GM12878 (cell line): ENCODE data around the gene CRYGC. TPM values are rescaled to one million over a fixed set of nuclear protein-coding genes. Genes with fewer than 3 reads are reported as not detected.

Experiments used
- ATAC-seq: fragments of 200-7000 bp; cut with Tn5 transposase; 3 replicates; pipeline ENCODE4 v1.9.1; 2020; ENCODE audit warnings: mild to moderate bottlenecking, moderate library complexity
- BruUV-seq: library from RNA; stranded (reverse); fragments of 400-500 nt; replicated peaks from 2 replicates; lab custom pipeline; 2021; lab: Mats Ljungman, UMichigan
- CTCF ChIA-PET: fragments of 300-600 bp; sonication (Branson Sonifier 250); formaldehyde crosslinking; extraction: SDS; loops from one replicate; lab custom pipeline; 2021; ENCODE audit warnings: inconsistent platforms; lab: Yijun Ruan, JAX
- POLR2A ChIA-PET: fragments of 350-600 bp; formaldehyde crosslinking; extraction: SDS; loops from one replicate; lab custom pipeline; 2021; ENCODE audit warnings: inconsistent platforms; lab: Charles Lee
- RAD21 ChIA-PET: fragments of 300-600 bp; sonication (Branson Sonifier 250); formaldehyde crosslinking; loops from one replicate; lab custom pipeline; 2023; ENCODE audit warnings: antibody characterized with exemption; ENCODE audit not compliant: unreplicated experiment; lab: Charles Lee
- SMC1A ChIA-PET: fragments of 300-600 bp; sonication (Branson Sonifier 250); formaldehyde crosslinking; loops from one replicate; lab custom pipeline; 2023; ENCODE audit not compliant: unreplicated experiment, uncharacterized antibody; lab: Charles Lee
- DNase-seq: peaks from one replicate; pipeline ENCODE4 v3.0.0-alpha.2; 2011; ENCODE audit warnings: low read depth, low spot score
- FAIRE-seq: peaks from 3 replicates; lab custom pipeline; 2011; peaks lifted over from hg19 to GRCh38; lab: Jason Lieb, UNC
- H2AFZ ChIP-seq: 2 replicates; pipeline ENCODE4 v1.6.0; 2011; ENCODE audit warnings: low read depth, low read length, control low read depth; ENCODE audit not compliant: control insufficient read depth
- H3K27ac ChIP-seq: 2 replicates; pipeline ENCODE4 v1.5.1; 2011; ENCODE audit warnings: control low read depth; ENCODE audit not compliant: control insufficient read depth, insufficient read depth
- H3K27me3 ChIP-seq, 2 experiments: replicated peaks in 1 of 2; 2 replicates each; pipeline versions ENCODE4 v1.6.0 to v1.6.1; 2011; ENCODE audit warnings: low read length in 1 of 2; ENCODE audit not compliant: control insufficient read depth in 2 of 2, insufficient read depth in 2 of 2
- H3K36me3 ChIP-seq, 2 experiments: 2 replicates each; pipeline ENCODE4 v1.5.1; 2011; ENCODE audit warnings: low read length in 1 of 2; ENCODE audit not compliant: control insufficient read depth in 2 of 2, insufficient read depth in 2 of 2
- H3K4me1 ChIP-seq: 2 replicates; pipeline ENCODE4 v1.6.1; 2011; ENCODE audit warnings: mild to moderate bottlenecking, low read length, moderate library complexity, mixed read lengths; ENCODE audit not compliant: control insufficient read depth, insufficient read depth
- H3K4me2 ChIP-seq: 2 replicates; pipeline ENCODE4 v1.6.0; 2011; ENCODE audit warnings: control low read depth; ENCODE audit not compliant: control insufficient read depth, insufficient read depth
- H3K4me3 ChIP-seq: fragments of 200-600 bp; sonication (generic); 2 replicates; pipeline ENCODE4 v1.5.1; 2016
- H3K79me2 ChIP-seq: 2 replicates; pipeline ENCODE4 v1.6.0; 2011; ENCODE audit warnings: low read length; ENCODE audit not compliant: control insufficient read depth, insufficient read depth
- H3K9ac ChIP-seq: 2 replicates; pipeline ENCODE4 v1.8.0; 2011; ENCODE audit warnings: low read length, control low read depth, mixed read lengths; ENCODE audit not compliant: control insufficient read depth, insufficient read depth
- H3K9me3 ChIP-seq: replicated peaks from 3 replicates; pipeline ENCODE4 v1.5.1; 2011; ENCODE audit warnings: mild to moderate bottlenecking, low read length; ENCODE audit not compliant: control insufficient read depth, insufficient read depth
- H4K20me1 ChIP-seq: 2 replicates; pipeline ENCODE4 v1.6.0; 2011; ENCODE audit not compliant: control insufficient read depth, insufficient read depth
- EGR1 ChIP-seq, 2 experiments: IDR thresholded peaks; 1 replicate in 1 of 2; 2 replicates in 1 of 2; pipeline ENCODE4 v1.6.1; 2011 to 2012; ENCODE audit warnings: low read depth in 2 of 2, low read length in 2 of 2, borderline replicate concordance in 1 of 2, mild to moderate bottlenecking in 1 of 2, moderate library complexity in 1 of 2
- ETV6 ChIP-seq, 2 experiments: fragments of 450-650 bp in 1 of 2; IDR thresholded peaks in 1 of 2; conservative IDR thresholded peaks in 1 of 2; 2 replicates each; pipeline ENCODE4 v1.6.1; 2014; ENCODE audit warnings: antibody characterized with exemption in 1 of 2, borderline replicate concordance in 1 of 2, low read depth in 1 of 2, mild to moderate bottlenecking in 1 of 2, moderate library complexity in 1 of 2
- LARP7 ChIP-seq: fragments of 450-650 bp; IDR thresholded peaks from 2 replicates; pipeline ENCODE4 v1.6.1; 2017; ENCODE audit warnings: mild to moderate bottlenecking
- MTA3 ChIP-seq: IDR thresholded peaks from 2 replicates; pipeline ENCODE4 v1.6.1; 2012; ENCODE audit warnings: low read length, inconsistent platforms, borderline replicate concordance
- MYC ChIP-seq: IDR thresholded peaks from 2 replicates; pipeline ENCODE4 v1.6.1; 2011; ENCODE audit warnings: mild to moderate bottlenecking, low read length, moderate library complexity, inconsistent platforms; ENCODE audit not compliant: insufficient read depth, insufficient replicate concordance, insufficient read length, severe bottlenecking
- NFIC ChIP-seq: IDR thresholded peaks from 2 replicates; pipeline ENCODE4 v1.6.1; 2012; ENCODE audit warnings: low read depth, mild to moderate bottlenecking, inconsistent platforms, low read length, moderate library complexity
- NRF1 ChIP-seq: conservative IDR thresholded peaks from 2 replicates; pipeline ENCODE4 v1.6.1; 2011; ENCODE audit warnings: mild to moderate bottlenecking, low read depth, low read length, improper control_type of control experiment
- PRDM15 ChIP-seq: fragments of 450-650 bp; formaldehyde crosslinking; IDR thresholded peaks from 2 replicates; pipeline ENCODE4 v1.4.0; 2020; ENCODE audit warnings: mild to moderate bottlenecking, moderate library complexity
- TARDBP ChIP-seq: IDR thresholded peaks from 2 replicates; pipeline ENCODE4 v1.6.1; 2016; ENCODE audit warnings: borderline replicate concordance
- WGBS: methylation state at CpG from one replicate; pipeline ENCODE4 v1.1.6; 2016; ENCODE audit warnings: low lambda C conversion rate; ENCODE audit not compliant: insufficient replicate concordance, insufficient coverage; ENCODE audit errors: missing lambda C conversion rate; 5-methylcytosine and 5-hydroxymethylcytosine counted together
- in situ Hi-C: fragments of 300-500 bp; cut with MboI; formaldehyde crosslinking; loops from 9 replicates; pipeline ENCODE4 v1.14.3; 2018; ENCODE audit warnings: mixed read lengths
- intact Hi-C: fragments of 100-400 bp; cut with micrococcal nuclease; formaldehyde crosslinking; loops from one replicate; pipeline ENCODE4 v1.14.2; 2022; ENCODE audit not compliant: unreplicated experiment
- polyA plus RNA-seq, 11 experiments: library from polyadenylated mRNA; depleted of rRNA in 4 of 11; unstranded in 6 of 11; stranded (reverse) in 5 of 11; fragments of >200 nt; fragmentation: Nextera tagmentation in 4 of 11; fragmentation: Illumina TruSeq in 1 of 11; extraction: Ambion mirVana in 4 of 11; extraction: Trizol in 1 of 11; gene quantifications; 1 replicate in 1 of 11; 2 replicates in 10 of 11; pipeline versions ENCODE4 v1.2.1 to v1.2.3, GENCODE V29; 2011 to 2016; ENCODE audit warnings: inconsistent platforms in 2 of 11, missing spikeins in 2 of 11, low read depth in 1 of 11
- total RNA-seq, 4 experiments: library from RNA; depleted of rRNA in 3 of 4; stranded (reverse); fragments of >200 nt in 3 of 4; fragmentation: Illumina TruSeq in 1 of 4; extraction: Trizol in 1 of 4; gene quantifications; 2 replicates each; pipeline versions ENCODE4 v1.2.1 to v1.2.3, GENCODE V29; 2013 to 2021

Gene CRYGC
- total and polyA plus RNA-seq, 10 of the 15 experiments (the other 5 are each of a cell fraction or from before 2014, with no cell fraction given), result not detected

DNA sequence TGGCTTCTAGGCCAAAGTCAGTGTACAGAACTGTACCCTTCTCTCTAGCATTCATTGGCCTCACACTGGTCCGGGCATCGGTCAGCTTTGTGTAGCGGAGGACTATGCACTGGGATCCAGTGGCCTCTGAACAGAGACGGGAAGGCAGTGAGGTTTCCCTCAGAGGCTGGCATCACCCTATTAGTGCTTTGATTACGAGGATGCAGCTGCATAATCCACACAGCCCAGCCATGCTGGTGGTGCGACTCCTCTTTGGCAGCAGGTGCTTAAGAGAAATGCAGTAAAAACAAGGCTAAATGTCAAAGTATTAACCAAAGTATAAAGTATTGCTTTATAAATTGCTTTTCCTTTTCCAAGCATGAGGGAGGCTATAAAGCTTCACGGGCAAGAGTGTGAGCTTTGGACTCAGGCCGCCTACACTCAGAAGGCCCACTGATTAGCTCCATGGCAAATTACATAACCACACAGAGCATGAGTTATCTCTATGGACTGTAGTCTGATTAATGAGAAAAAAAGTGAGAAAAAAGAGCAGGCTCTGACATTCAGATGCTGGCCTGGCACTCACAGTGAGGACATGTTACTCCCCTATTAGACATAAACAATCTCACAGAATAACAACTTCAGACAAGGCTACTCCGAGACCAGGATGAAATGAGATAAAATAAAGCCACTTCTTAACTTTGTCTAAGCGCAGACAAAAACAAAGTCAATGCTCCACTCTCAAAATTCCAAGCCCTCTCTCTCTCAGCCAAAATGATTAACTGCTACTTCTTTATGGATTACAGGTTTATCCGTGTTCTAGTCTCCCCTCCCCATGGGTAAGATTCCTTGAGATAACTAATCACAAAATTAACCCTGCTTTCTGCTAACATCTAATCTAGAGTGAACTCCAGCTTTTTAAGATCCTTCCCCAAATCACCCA, 6.4 kb upstream of the CRYGC start:
- no peaks in the 10 kb centered on the region; the same call in 2 of the 3 replicates for H3K9me3 ChIP-seq
- ChIA-PET RAD21 (no interaction called here), POLR2A (no interaction called here), CTCF (no interaction called here), SMC1A (interaction anchor here (0.6 kb wide), 1 partner anchor 63 kb away, joined by 3 read pairs; no protein-coding TSS in a partner anchor)
- TF ChIP-seq ETV6 (conservative IDR thresholded peaks at IDR 0.05 in 1 of 2, IDR thresholded peaks at IDR 0.05 in 1 of 2; ENCODE audit: borderline replicate concordance in 1 of 2, low read depth in 1 of 2), result no peak
- TF ChIP-seq TARDBP, result no peak
- DNase-seq (no peak), FAIRE-seq (no peak), ATAC-seq (no peak)
- intact Hi-C loops, result no loop called here
- WGBS, result 57% methylated on average over 11 of the region's 11 CpGs
- H3K27ac ChIP-seq, result no peak overlapping the region
- no peaks in the 10 kb centered on the region for H3K79me2 ChIP-seq
- no peaks in the 10 kb centered on the region for H3K36me3 ChIP-seq
- H3K27me3 ChIP-seq, result no peaks in the 10 kb centered on the region
- BruUV-seq, result no TSS peak
- in situ Hi-C loops, result no loop called here
- H3K4me3 ChIP-seq, result no peak overlapping the region
- no peak overlapping the region for H3K9ac ChIP-seq
- H3K4me1 ChIP-seq, result peaks cover 2% of the 10 kb centered on the region; the same call in 1 of the 2 replicates
- H4K20me1 ChIP-seq, result no peaks in the 10 kb centered on the region
- H3K4me2 ChIP-seq, result no peak overlapping the region
- H2AFZ ChIP-seq, result no peak overlapping the region

DNA sequence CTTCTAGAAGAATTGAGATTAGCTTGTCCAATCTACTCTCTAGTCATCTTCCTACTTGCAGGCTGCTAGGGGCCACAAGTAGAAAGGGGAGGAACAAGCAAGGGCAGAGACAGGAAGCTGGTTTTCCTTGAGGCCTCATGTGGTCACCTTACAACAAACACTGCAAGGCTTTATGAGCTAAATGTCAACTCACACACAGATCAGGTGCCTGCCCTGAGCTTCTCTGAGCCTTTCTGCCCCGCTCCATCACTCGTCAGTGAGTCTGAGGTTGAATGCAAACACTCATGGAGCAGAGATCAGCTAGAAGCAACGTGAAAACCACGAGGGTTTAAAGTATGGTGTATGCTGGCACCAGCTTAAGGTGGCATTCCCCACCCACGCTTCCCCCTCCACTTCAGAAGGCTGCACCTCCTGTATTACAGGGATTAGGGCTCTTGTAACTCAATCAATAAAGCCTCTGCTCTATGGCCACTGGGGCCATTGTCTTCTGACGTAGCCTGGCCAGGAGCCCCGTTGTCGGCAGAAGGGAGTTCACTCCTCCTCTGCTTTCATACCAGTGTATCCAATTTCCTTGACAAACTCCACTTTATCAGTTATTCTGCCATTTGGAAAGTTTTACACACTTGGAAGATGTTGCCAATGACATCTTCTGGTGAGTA, 5.4 kb upstream of the CRYGC start:
- no peak overlapping the region for H3K4me3 ChIP-seq
- peaks cover 2% of the 10 kb centered on the region; the same call in 1 of the 2 replicates for H3K4me1 ChIP-seq
- no peaks in the 10 kb centered on the region; the same call in 2 of the 3 replicates for H3K9me3 ChIP-seq
- ATAC-seq (peak; percentile 29; the same call in 2 of the 3 replicates), DNase-seq (no peak), FAIRE-seq (no peak)
- no peaks in the 10 kb centered on the region for H3K27me3 ChIP-seq
- no peaks in the 10 kb centered on the region for H3K79me2 ChIP-seq
- ChIA-PET SMC1A (interaction anchor here (0.8 kb wide), 1 partner anchor 10 kb away, joined by 3 read pairs; no protein-coding TSS in a partner anchor), RAD21 (no interaction called here), CTCF (interaction anchor here (0.9 kb wide), 1 partner anchor 40 kb away, joined by 3 read pairs; no protein-coding TSS in a partner anchor), POLR2A (no interaction called here)
- WGBS, result 6% methylated on average over 8 of the region's 8 CpGs
- H4K20me1 ChIP-seq, result no peaks in the 10 kb centered on the region
- BruUV-seq, result no TSS peak
- in situ Hi-C loops, result no loop called here
- TF ChIP-seq MYC, result no peak
- peak in 1 of 2 experiments; percentile 31; a peak in 1 of 3 replicates for TF ChIP-seq EGR1 (IDR thresholded peaks at IDR 0.05; ENCODE audit: borderline replicate concordance in 1 of 2, low read depth in 2 of 2, low read length in 2 of 2)
- TF ChIP-seq LARP7, result no peak
- TF ChIP-seq NRF1, result no peak
- no peak for TF ChIP-seq MTA3
- TF ChIP-seq PRDM15 (CRISPR knock-in tag), result no peak
- TF ChIP-seq NFIC, result no peak
- intact Hi-C loops, result no loop called here
- no peak overlapping the region for H3K9ac ChIP-seq
- peak overlapping the region; percentile 13; the same call in 1 of the 2 replicates for H3K4me2 ChIP-seq
- no peaks in the 10 kb centered on the region for H3K36me3 ChIP-seq
- no peak overlapping the region for H3K27ac ChIP-seq
- H2AFZ ChIP-seq, result peak overlapping the region; percentile 51
